Activated T-cell treated with anti-CD3 and anti-CD28 coated beads, Interleukin-2, amount 50 U/mL, for 72 hours (primary cell): ENCODE measurements around the gene GABRR2. TPM values are rescaled to one million over a fixed set of nuclear protein-coding genes. Genes with fewer than 3 reads are reported as not detected.

ENCODE experiments used
- ATAC-seq, 2 donors: fragments of 150-1000 bp; cut with Tn5 transposase; replicated peaks in 1 of 2; 2 replicates each; pipeline ENCODE4 v1.10.0; 2021; ENCODE audit warnings: moderate library complexity in 2 of 2, mild to moderate bottlenecking in 1 of 2
- DNase-seq, 2 donors: peaks; one replicate each; pipeline ENCODE4 v3.0.0; 2021 to 2022; ENCODE audit warnings: mixed read lengths in 1 of 2
- H3K27ac Mint-ChIP-seq: one replicate; pipeline ENCODE4 v1.8.0; 2022; ENCODE audit warnings: mild to moderate bottlenecking, moderate library complexity, mixed read lengths
- H3K27me3 Mint-ChIP-seq: one replicate; pipeline ENCODE4 v1.8.0; 2022; ENCODE audit warnings: low read depth, mixed read lengths
- H3K36me3 Mint-ChIP-seq, 2 donors: one replicate each; pipeline ENCODE4 v1.8.0; 2022; ENCODE audit warnings: mixed read lengths in 2 of 2, mild to moderate bottlenecking in 1 of 2; ENCODE audit not compliant: insufficient read depth in 2 of 2
- H3K4me1 Mint-ChIP-seq: one replicate; pipeline ENCODE4 v1.8.0; 2022; ENCODE audit warnings: low read depth, mixed read lengths
- H3K4me3 Mint-ChIP-seq, 2 donors: one replicate each; pipeline ENCODE4 v1.8.0; 2022; ENCODE audit warnings: mild to moderate bottlenecking in 2 of 2, mixed read lengths in 2 of 2, moderate library complexity in 2 of 2
- H3K9me3 Mint-ChIP-seq, 2 donors: one replicate each; pipeline ENCODE4 v1.8.0; 2022; ENCODE audit warnings: mixed read lengths in 2 of 2
- total RNA-seq, 2 donors: library from RNA; stranded (reverse); gene quantifications; one replicate each; pipeline ENCODE4 v1.2.3, GENCODE V29; 2022

GABRR2 gene
- total RNA-seq, 2 donors from 2014 or later = 0.46 to 0.74 TPM

- Mint-ChIP-seq H3K27me3 (peaks cover 6% of the 10 kb centered on the region), H3K36me3 (peaks cover 0 to 2% of the 10 kb centered on the region in 2 donors)
Observed at GRCh38 chr6:89221971-89222711, 93.0 kb downstream of the GABRR2 start.

GRCh38 chr6:89221129-89221528 lies 94.0 kb downstream of the GABRR2 start:
- peaks cover 9% of the 10 kb centered on the region for H3K27me3 Mint-ChIP-seq
- DNase-seq = no peak
- no peaks in the 10 kb centered on the region for H3K4me1 Mint-ChIP-seq
- peaks cover 0 to 2% of the 10 kb centered on the region in 2 donors for H3K36me3 Mint-ChIP-seq
- H3K4me3 Mint-ChIP-seq = no peak overlapping the region
- no peak for ATAC-seq
- no peak overlapping the region for H3K27ac Mint-ChIP-seq
- peaks cover 2 to 3% of the 10 kb centered on the region in 2 donors for H3K9me3 Mint-ChIP-seq

More at GRCh38 chr6:89221971-89222711, 93.0 kb downstream of the GABRR2 start:
- ATAC-seq (no peak), DNase-seq (no peak)
- H3K4me1 Mint-ChIP-seq = no peaks in the 10 kb centered on the region
- H3K4me3 Mint-ChIP-seq = no peak overlapping the region
- H3K27ac Mint-ChIP-seq = no peak overlapping the region
- H3K9me3 Mint-ChIP-seq = peaks cover 2 to 3% of the 10 kb centered on the region in 2 donors

DNA sequence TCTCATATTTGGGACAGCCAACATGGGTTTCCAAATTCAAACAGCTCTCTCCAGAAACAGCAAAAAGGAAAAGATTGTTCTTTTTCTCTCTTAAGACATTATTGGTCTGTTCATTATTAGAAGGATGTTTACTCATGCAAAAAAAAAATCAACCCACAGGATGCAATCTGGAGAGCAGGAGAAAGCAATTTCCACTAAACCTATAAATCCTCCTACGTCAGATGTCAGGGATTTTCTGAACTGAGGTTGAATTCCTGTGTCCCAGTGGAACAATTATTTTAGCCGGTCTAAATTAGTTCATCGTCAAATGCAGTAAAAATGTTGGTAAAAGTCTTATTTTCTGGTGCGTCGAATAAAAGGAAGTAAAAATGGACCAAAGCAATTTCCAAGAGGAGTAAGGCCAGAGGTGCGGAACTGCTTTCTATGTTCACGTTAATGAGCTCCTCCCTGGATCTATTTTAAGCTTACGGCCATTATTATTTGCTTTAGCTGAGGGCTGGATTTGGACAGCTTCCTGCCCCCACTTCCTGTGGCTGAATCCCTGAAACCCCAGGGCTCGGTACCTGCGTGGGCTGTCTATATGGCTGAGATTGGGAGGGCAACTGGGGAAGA lies 97.7 kb downstream of the GABRR2 start, which contains the start of gene GABRR1:
Gene GABRR1, minus strand, starts transcription at position 60 of the 612 bp plus-strand sequence. Its CDS starts 36 bp downstream, at position 24.
- Mint-ChIP-seq H3K27me3 (peaks cover 9% of the 10 kb centered on the region), H3K36me3 (no peaks in the 10 kb centered on the region), H3K4me3 (no peak within 1 kb of the TSS), H3K4me1 (no peaks in the 10 kb centered on the region), H3K27ac (no peak within 1 kb of the TSS), H3K9me3 (no peaks in the 10 kb centered on the region)
- ATAC-seq (no peak), DNase-seq (no peak)

DNA sequence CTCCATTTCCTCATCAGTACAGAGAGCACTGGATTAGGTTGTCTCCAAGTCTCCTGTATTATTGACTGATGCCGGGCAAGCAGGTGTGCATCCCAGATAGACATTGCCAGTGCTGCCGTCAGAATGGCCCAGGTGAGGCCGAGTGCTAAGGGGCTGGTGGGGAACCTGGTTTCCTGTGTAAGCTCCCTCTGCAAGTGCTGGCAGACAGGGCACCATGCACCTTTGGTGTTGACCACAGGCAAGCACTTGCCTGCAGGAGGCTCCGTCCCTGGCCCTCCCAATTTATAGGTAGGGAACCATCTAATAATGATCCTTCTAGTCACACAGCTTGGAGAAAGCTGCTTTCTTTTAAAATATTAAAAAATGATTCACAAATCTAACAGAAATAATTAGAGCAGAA lies 98.7 kb downstream of the GABRR2 start:
- ATAC-seq (no peak), DNase-seq (no peak)
- Mint-ChIP-seq H3K4me1 (no peaks in the 10 kb centered on the region), H3K36me3 (no peaks in the 10 kb centered on the region), H3K27me3 (peaks cover 11% of the 10 kb centered on the region), H3K27ac (no peak overlapping the region), H3K9me3 (no peaks in the 10 kb centered on the region), H3K4me3 (no peak overlapping the region)

DNA sequence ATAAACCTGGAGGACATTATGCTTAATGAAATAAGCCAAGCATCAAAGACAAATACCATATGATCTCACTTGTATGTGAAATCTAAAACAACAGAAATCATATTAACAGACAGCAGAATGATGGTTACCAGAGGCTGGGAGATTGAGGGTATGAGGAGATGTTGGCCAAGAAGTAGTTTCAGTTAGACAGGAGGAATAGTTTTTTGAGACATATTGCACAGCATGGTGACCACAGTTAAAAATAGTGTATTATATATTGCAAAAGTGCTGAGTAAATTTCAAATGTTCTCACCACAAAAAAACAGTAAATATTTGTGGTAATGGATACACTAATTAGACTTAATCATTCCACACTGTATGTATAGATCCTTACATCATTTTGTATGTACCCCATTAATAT lies 99.7 kb downstream of the GABRR2 start:
- no peak overlapping the region for H3K4me3 Mint-ChIP-seq
- no peaks in the 10 kb centered on the region for H3K36me3 Mint-ChIP-seq
- DNase-seq (no peak), ATAC-seq (no peak)
- H3K27me3 Mint-ChIP-seq = peaks cover 14% of the 10 kb centered on the region
- H3K27ac Mint-ChIP-seq = no peak overlapping the region
- no peaks in the 10 kb centered on the region for H3K9me3 Mint-ChIP-seq
- H3K4me1 Mint-ChIP-seq = no peaks in the 10 kb centered on the region

- H3K9me3 Mint-ChIP-seq = no peaks in the 10 kb centered on the region
- H3K27ac Mint-ChIP-seq = no peak overlapping the region
- no peak for DNase-seq
- no peak for ATAC-seq
- H3K27me3 Mint-ChIP-seq = peaks cover 14% of the 10 kb centered on the region
- no peaks in the 10 kb centered on the region for H3K36me3 Mint-ChIP-seq
- H3K4me1 Mint-ChIP-seq = no peaks in the 10 kb centered on the region
- no peak overlapping the region for H3K4me3 Mint-ChIP-seq
Observed at GRCh38 chr6:89214197-89214596, 100.9 kb downstream of the GABRR2 start.

GRCh38 chr6:89212472-89212871 lies 102.6 kb downstream of the GABRR2 start:
- Mint-ChIP-seq H3K27me3 (peaks cover 11% of the 10 kb centered on the region), H3K4me3 (no peak overlapping the region), H3K27ac (no peak overlapping the region), H3K9me3 (no peaks in the 10 kb centered on the region), H3K4me1 (no peaks in the 10 kb centered on the region), H3K36me3 (no peaks in the 10 kb centered on the region)
- ATAC-seq (no peak), DNase-seq (no peak)

DNA sequence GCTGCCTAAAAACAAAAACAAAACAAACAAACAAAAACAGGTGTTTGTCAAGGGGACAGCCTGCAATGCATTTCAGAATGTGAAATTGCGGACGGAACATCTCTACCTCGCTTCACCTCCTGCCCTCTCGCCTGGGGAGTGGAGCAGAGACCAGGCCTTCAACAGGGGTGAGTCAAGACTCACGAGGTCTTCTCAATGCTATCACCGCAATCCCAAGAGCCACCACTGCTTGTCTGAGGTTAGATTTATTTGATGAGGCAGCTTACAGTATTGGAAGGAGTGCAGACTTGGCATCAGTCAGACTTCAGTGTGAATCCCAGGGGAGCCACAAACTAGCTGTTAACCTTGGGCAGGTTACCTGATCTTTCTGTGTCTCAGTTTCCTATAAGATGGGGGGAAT lies 105.6 kb downstream of the GABRR2 start:
- no peak overlapping the region for H3K4me3 Mint-ChIP-seq
- H3K36me3 Mint-ChIP-seq = no peaks in the 10 kb centered on the region
- DNase-seq (no peak), ATAC-seq (no peak)
- no peaks in the 10 kb centered on the region for H3K9me3 Mint-ChIP-seq
- no peak overlapping the region for H3K27ac Mint-ChIP-seq
- peaks cover 5% of the 10 kb centered on the region for H3K27me3 Mint-ChIP-seq
- no peaks in the 10 kb centered on the region for H3K4me1 Mint-ChIP-seq

DNA sequence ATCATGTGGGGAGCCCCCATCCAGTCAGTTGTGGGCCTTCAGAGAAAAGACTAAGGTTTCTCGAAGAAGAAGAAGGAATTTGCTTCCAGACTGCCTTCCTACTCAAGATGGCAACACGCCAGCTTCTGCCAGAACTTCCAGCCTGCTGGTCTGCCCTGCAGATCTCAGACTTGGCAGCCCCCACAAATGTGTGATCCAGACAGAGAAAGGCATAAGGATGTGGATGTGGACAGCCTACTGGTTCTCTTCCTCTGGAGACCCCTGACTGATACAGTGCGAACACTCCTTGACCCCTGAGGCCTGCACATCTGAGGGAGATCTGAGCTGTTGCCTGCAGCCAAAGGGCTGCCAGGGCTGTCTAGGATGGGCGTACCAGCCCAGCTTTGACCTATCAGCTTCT lies 106.5 kb downstream of the GABRR2 start:
- Mint-ChIP-seq H3K4me1 (no peaks in the 10 kb centered on the region), H3K27me3 (peaks cover 5% of the 10 kb centered on the region), H3K4me3 (no peak overlapping the region), H3K9me3 (no peaks in the 10 kb centered on the region), H3K27ac (no peak overlapping the region), H3K36me3 (no peaks in the 10 kb centered on the region)
- ATAC-seq (no peak), DNase-seq (no peak)

Other genes starting within 250 kb of the GABRR2 start
- 100 to 1,000 TPM; 119 to 137 TPM for gene PNRC1, start 234.5 kb downstream of the GABRR2 start, total RNA-seq
- under 1 TPM; 0.23 to 0.46 TPM for gene SRSF12, start 197.2 kb downstream of the GABRR2 start, total RNA-seq
- gene PM20D2, start 169.2 kb downstream of the GABRR2 start, total RNA-seq = 10 to 100 TPM; 11.6 to 17.6 TPM
- not detected for gene GABRR1, start 97.9 kb downstream of the GABRR2 start, total RNA-seq
- gene UBE2J1, start 37.4 kb upstream of the GABRR2 start, total RNA-seq = 10 to 100 TPM; 20.6 to 21.4 TPM
- gene RRAGD, start 97.0 kb upstream of the GABRR2 start, total RNA-seq = 10 to 100 TPM; 11.8 to 12.2 TPM
- 1 to 10 TPM; 4.2 to 5.5 TPM for gene ANKRD6, start 117.9 kb upstream of the GABRR2 start, total RNA-seq